Hepatocyte (in vitro differentiated cells): ENCODE data around the gene CCDC144A.
"Not testable (repeated sequence)": the region's sequence is repeated elsewhere in the genome, so short reads cannot be mapped to it uniquely, and the experiment has no call there.

Experiments used
- EZH2 ChIP-seq: fragments of 200-600 bp; sonication (generic); IDR thresholded peaks from 2 replicates; pipeline ENCODE4 v1.6.1; 2016; ENCODE audit warnings: antibody characterized with exemption, mild to moderate bottlenecking, borderline replicate concordance
- EZH2phosphoT487 ChIP-seq: fragments of 200-600 bp; sonication (generic); IDR thresholded peaks from one replicate; pipeline ENCODE4 v1.6.1; 2018; ENCODE audit warnings: antibody characterized with exemption, mild to moderate bottlenecking, low read depth, moderate library complexity; ENCODE audit not compliant: unreplicated experiment, severe bottlenecking
- TF ChIP-seq, protein P1 (sequence below): fragments of 200-600 bp; sonication (generic); IDR thresholded peaks from 2 replicates; pipeline ENCODE4 v1.5.1; 2016; ENCODE audit warnings: antibody characterized with exemption, mild to moderate bottlenecking; ENCODE audit not compliant: poor library complexity

DNA sequence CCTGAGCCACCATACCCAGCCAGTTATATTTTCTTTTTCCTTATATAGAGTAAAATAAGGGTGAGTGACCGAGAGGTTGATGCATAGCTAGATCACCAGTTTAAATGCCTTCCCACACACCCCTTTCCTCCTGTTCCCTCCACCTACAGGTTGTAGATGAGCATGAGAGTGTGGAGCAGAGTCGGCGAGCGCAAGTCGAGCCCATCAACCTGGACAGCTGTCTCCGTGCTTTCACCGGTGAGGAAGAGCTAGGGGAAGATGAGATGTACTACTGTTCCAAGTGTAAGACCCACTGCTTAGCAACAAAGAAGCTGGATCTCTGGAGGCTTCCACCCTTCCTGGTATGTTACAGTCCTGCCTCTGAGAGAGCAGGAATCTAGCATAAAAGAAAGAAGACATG, 105.9 kb downstream of the CCDC144A start:
- TF ChIP-seq, protein P1, sequence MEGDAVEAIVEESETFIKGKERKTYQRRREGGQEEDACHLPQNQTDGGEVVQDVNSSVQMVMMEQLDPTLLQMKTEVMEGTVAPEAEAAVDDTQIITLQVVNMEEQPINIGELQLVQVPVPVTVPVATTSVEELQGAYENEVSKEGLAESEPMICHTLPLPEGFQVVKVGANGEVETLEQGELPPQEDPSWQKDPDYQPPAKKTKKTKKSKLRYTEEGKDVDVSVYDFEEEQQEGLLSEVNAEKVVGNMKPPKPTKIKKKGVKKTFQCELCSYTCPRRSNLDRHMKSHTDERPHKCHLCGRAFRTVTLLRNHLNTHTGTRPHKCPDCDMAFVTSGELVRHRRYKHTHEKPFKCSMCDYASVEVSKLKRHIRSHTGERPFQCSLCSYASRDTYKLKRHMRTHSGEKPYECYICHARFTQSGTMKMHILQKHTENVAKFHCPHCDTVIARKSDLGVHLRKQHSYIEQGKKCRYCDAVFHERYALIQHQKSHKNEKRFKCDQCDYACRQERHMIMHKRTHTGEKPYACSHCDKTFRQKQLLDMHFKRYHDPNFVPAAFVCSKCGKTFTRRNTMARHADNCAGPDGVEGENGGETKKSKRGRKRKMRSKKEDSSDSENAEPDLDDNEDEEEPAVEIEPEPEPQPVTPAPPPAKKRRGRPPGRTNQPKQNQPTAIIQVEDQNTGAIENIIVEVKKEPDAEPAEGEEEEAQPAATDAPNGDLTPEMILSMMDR = not testable (repeated sequence)
- TF ChIP-seq EZH2phosphoT487, EZH2: not testable (repeated sequence)
